GM19025 (cell line): ENCODE measurements around the gene SPRN.
"Not testable (repeated sequence)": the region's sequence is repeated elsewhere in the genome, so short reads cannot be mapped to it uniquely, and the experiment has no call there.

Source experiments
- ATAC-seq: cut with Tn5 transposase; IDR thresholded peaks from one replicate; pipeline ENCODE4 v1.9.1; 2021; ENCODE audit warnings: mild to moderate bottlenecking, low read depth, moderate library complexity; ENCODE audit not compliant: unreplicated experiment

The SPRN gene

GRCh38 chr10:133424601-133425000, at the start of gene SPRN:
TSS of gene SPRN (minus strand) at chr10:133424625. CDS start at chr10:133423681, 944 bp downstream.
- not testable (repeated sequence) for ATAC-seq

GRCh38 chr10:133474027-133474426, 49.6 kb upstream of the SPRN start:
- no peak for ATAC-seq

GRCh38 chr10:133473270-133473669, 48.8 kb upstream of the SPRN start:
- no peak for ATAC-seq

GRCh38 chr10:133471300-133472109, 47.1 kb upstream of the SPRN start:
- no peak for ATAC-seq

- not testable (repeated sequence) for ATAC-seq
Measured at GRCh38 chr10:133469205-133469604, 44.8 kb upstream of the SPRN start.

- no peak for ATAC-seq
Measured at GRCh38 chr10:133467286-133467911, 43.0 kb upstream of the SPRN start.

- ATAC-seq, result no peak
Measured at GRCh38 chr10:133466683-133467275, 42.4 kb upstream of the SPRN start.

- no peak for ATAC-seq
Measured at GRCh38 chr10:133465950-133466474, 41.6 kb upstream of the SPRN start.

- ATAC-seq, result no peak
Measured at GRCh38 chr10:133465191-133465949, 40.9 kb upstream of the SPRN start.

GRCh38 chr10:133464582-133465031, 40.2 kb upstream of the SPRN start:
- ATAC-seq, result no peak

- ATAC-seq, result no peak
Measured at GRCh38 chr10:133462512-133463305, 38.3 kb upstream of the SPRN start.

- no peak for ATAC-seq
Measured at GRCh38 chr10:133461841-133462240, 37.4 kb upstream of the SPRN start.

- ATAC-seq, result no peak
Measured at GRCh38 chr10:133461027-133461426, 36.6 kb upstream of the SPRN start.

- ATAC-seq, result no peak
Measured at GRCh38 chr10:133460208-133460769, 35.9 kb upstream of the SPRN start.

GRCh38 chr10:133459454-133460207, 35.2 kb upstream of the SPRN start:
- ATAC-seq, result no peak

- no peak for ATAC-seq
Measured at GRCh38 chr10:133458710-133459453, 34.5 kb upstream of the SPRN start.

GRCh38 chr10:133458021-133458709, 33.7 kb upstream of the SPRN start:
- no peak for ATAC-seq
